ENCODE results near the gene C6orf132. TPM values are rescaled to one million over a fixed set of nuclear protein-coding genes. Genes with fewer than 3 reads are reported as not detected.

C6orf132 gene
- total RNA-seq, 1 donor from 2014 or later: 0.26 TPM

DNA sequence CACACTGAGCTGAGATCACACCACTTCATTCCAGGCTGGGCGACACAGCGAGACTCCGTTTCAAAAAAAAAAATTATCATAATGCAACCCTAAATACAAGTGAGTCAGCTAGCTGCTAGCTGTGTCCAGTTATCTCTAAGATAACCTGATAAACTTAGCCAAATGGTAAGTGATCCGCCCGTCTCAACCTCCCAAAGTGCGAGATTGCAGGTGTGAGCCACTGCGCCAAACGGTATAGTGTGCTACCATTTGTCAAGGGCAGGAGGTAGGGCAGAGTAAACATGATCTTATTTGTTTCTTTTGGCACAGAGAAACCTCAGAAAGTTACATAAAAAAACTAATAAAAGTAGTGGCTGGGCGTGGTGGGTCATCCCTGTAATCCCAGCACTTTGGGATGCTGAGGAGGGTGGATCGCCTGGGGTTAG, 4.7 kb upstream of the C6orf132 start:
- H3K36me3 Mint-ChIP-seq (ENCODE audit: low read depth): no peaks in the 10 kb centered on the region
- no peak overlapping the region for H3K27ac Mint-ChIP-seq (ENCODE audit: unreplicated experiment)
- no peak overlapping the region for H3K4me3 Mint-ChIP-seq
- no peaks in the 10 kb centered on the region for H3K9me3 Mint-ChIP-seq
- TF ChIP-seq, protein P1, sequence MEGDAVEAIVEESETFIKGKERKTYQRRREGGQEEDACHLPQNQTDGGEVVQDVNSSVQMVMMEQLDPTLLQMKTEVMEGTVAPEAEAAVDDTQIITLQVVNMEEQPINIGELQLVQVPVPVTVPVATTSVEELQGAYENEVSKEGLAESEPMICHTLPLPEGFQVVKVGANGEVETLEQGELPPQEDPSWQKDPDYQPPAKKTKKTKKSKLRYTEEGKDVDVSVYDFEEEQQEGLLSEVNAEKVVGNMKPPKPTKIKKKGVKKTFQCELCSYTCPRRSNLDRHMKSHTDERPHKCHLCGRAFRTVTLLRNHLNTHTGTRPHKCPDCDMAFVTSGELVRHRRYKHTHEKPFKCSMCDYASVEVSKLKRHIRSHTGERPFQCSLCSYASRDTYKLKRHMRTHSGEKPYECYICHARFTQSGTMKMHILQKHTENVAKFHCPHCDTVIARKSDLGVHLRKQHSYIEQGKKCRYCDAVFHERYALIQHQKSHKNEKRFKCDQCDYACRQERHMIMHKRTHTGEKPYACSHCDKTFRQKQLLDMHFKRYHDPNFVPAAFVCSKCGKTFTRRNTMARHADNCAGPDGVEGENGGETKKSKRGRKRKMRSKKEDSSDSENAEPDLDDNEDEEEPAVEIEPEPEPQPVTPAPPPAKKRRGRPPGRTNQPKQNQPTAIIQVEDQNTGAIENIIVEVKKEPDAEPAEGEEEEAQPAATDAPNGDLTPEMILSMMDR (conservative IDR thresholded peaks at IDR 0.05): no peak
- peaks cover 30% of the 10 kb centered on the region for H3K27me3 Mint-ChIP-seq (ENCODE audit: low read depth)
- DNase-seq (ENCODE audit: low read depth, low spot score): no peak
- H3K4me1 Mint-ChIP-seq: peaks cover 4% of the 10 kb centered on the region

DNA sequence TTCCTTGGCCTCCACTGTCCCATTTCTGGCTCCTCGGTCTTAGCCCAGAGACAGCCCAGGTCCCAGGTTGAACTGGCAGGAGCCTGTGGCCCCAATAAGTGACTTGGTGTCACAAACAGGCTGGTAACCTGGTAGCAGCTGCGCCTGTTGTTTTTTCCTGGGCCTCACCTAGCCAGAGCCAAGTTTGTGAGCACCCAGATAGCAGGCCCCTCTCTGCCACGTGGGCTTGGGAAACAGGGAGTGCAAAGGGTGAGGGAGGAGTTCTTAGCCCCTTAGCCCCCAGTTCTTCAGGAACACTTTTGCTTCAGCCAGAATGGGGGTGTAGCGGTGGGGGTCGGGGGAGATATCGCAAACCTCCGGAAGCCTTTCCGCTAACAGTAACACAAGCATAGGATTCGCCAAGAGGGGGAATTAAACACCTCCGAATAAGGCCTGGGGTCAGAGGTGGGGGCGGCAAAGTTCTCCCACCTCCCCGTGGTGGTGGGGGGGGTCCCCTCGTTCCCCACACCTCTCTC, 760 bp downstream of the C6orf132 start:
- no peak for DNase-seq (ENCODE audit: low read depth, low spot score)
- Mint-ChIP-seq H3K4me1 (peaks cover 17% of the 10 kb centered on the region), H3K27me3 (ENCODE audit: low read depth) (peaks cover 60% of the 10 kb centered on the region), H3K4me3 (peak overlapping the region; percentile 57), H3K36me3 (ENCODE audit: low read depth) (no peaks in the 10 kb centered on the region), H3K27ac (ENCODE audit: unreplicated experiment) (no peak overlapping the region), H3K9me3 (no peaks in the 10 kb centered on the region)
- TF ChIP-seq, protein P1 (conservative IDR thresholded peaks at IDR 0.05): no peak

DNA sequence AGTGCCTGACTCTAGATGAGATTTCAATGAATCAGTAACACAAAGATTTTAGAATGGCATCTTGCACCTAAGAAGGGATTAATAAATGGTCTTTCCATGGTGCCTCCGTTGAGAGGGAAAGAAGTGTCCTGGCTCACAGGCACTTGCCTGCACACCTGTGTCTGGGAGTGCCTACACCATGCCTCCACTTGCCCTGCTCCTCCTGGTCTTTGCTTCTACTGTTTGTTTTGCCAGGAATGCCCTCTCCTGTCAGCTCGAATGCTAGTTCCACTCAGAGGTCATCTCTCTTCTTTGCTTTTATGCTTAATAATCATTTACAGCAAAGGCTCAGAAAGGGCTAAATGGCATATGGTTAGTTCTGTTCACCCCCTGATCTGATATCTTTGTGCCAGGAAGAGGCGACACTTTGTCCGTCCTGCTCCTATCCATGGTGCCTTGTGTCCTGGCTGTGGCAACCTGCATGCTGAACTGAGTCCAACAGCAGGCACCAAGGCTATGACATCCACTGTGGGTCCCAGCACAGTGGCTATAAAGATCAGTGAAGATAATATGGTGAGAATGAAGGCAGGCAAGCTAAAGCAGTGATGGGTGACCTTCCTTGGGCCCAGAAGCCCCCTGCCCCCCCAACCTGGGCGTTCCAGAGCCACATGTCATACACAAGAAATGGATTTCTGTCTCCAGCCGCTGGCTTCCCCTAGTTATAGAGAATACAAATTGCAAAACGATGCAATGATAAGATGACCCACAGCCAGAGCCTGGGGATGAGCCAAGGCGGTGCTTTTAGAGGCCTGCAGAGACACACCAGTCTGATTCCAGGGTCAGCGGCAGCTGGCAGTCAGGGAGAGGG, 1.4 kb downstream of the C6orf132 start:
- TF ChIP-seq, protein P1 (conservative IDR thresholded peaks at IDR 0.05): no peak
- peaks cover 22% of the 10 kb centered on the region for H3K4me1 Mint-ChIP-seq
- H3K36me3 Mint-ChIP-seq (ENCODE audit: low read depth): no peaks in the 10 kb centered on the region
- peak overlapping the region; percentile 57 for H3K4me3 Mint-ChIP-seq
- no peak for DNase-seq (ENCODE audit: low read depth, low spot score)
- H3K27me3 Mint-ChIP-seq (ENCODE audit: low read depth): peaks cover 62% of the 10 kb centered on the region
- H3K27ac Mint-ChIP-seq (ENCODE audit: unreplicated experiment): no peak overlapping the region
- no peaks in the 10 kb centered on the region for H3K9me3 Mint-ChIP-seq

DNA sequence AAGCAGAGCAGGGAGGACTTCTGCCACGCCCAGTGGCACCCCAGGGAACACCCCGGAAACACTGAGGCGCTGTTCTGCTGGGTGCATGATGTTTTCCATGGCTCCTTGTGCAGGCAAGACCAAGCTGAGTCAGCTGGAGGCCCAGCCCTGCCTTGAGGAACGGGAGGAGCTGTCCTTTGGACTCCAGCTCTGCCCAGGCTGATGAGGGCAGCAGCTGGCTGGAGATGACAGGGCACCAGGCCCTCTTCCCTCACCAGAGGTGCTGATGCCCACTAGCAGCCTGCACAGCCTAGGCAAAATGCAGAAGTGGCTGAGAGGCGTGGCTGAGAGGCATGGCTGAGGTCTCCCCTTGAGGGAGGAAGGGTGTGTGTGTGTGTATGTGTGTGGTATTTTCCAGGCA, 2.4 kb downstream of the C6orf132 start:
- no peaks in the 10 kb centered on the region for H3K36me3 Mint-ChIP-seq (ENCODE audit: low read depth)
- H3K27ac Mint-ChIP-seq (ENCODE audit: unreplicated experiment): no peak overlapping the region
- no peak overlapping the region for H3K4me3 Mint-ChIP-seq
- no peaks in the 10 kb centered on the region for H3K9me3 Mint-ChIP-seq
- peaks cover 22% of the 10 kb centered on the region for H3K4me1 Mint-ChIP-seq
- no peak for DNase-seq (ENCODE audit: low read depth, low spot score)
- TF ChIP-seq, protein P1 (conservative IDR thresholded peaks at IDR 0.05): no peak
- H3K27me3 Mint-ChIP-seq (ENCODE audit: low read depth): peaks cover 58% of the 10 kb centered on the region

DNA sequence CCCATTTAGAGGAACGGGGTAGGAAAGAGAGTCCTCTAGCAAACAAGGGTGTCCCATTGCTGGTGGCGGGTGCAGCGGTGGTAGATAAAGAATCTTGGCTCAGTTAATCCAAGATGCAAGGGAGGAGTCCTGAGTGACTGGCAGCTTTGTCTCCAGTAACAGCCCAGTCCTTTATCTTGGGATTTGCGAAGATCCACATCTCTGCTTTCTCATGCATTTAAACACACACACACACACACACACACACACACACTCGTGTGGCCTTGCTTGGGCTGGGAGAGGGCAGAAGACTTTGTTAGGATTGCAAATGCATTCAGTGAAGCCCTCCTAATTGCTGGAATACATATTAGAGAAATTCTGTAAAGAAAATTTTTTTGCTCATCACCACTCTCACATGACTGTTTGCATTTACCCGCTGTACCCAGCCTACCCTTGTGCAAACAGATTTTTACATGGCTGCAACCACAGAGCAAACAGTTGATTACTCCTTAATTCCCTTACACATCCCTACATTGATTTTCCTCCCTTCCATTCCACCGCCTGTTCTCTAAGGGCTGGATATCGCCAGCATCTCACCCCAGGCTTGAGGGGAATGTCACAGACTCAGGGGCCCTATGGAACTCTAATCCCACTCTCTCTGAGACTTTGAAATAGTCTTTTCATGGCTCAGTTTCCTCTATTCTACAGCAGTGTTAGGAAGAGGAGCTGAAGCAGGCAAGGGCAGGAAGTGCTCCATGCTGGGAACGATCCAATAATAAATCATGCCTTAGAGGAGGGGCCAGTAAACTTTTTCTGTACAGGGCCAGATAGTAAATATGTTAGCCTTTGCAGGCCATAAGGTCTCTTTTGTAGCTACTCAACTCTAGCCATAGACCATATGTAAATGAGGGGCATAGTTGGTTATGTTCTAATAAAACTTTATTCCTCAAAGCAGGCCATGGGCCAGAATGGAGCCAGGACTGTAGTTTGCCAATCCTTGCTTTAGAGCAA, 3.5 kb downstream of the C6orf132 start:
- peaks cover 22% of the 10 kb centered on the region for H3K4me1 Mint-ChIP-seq
- no peaks in the 10 kb centered on the region for H3K9me3 Mint-ChIP-seq
- no peak for DNase-seq (ENCODE audit: low read depth, low spot score)
- H3K36me3 Mint-ChIP-seq (ENCODE audit: low read depth): no peaks in the 10 kb centered on the region
- no peak overlapping the region for H3K4me3 Mint-ChIP-seq
- no peak overlapping the region for H3K27ac Mint-ChIP-seq (ENCODE audit: unreplicated experiment)
- peaks cover 53% of the 10 kb centered on the region for H3K27me3 Mint-ChIP-seq (ENCODE audit: low read depth)
- TF ChIP-seq, protein P1 (conservative IDR thresholded peaks at IDR 0.05): no peak
